CD4-positive, alpha-beta T cell treated with Interleukin-10 for 1 hour (primary cell): ENCODE measurements around the gene RIT1.

Experiments used
- DNase-seq: peaks from one replicate; pipeline ENCODE4 v3.0.0-alpha.2; 2020

Gene RIT1

GRCh38 chr1:155890251-155890650 is 20.9 kb downstream of the RIT1 start:
- DNase-seq = no peak

- DNase-seq = no peak
These were observed 21.6 kb downstream of the RIT1 start for GRCh38 chr1:155889566-155889965.

GRCh38 chr1:155888481-155888880 is 22.7 kb downstream of the RIT1 start:
- DNase-seq = no peak

GRCh38 chr1:155884982-155885381 is 26.2 kb downstream of the RIT1 start:
- DNase-seq = no peak

GRCh38 chr1:155884031-155884960 is 26.9 kb downstream of the RIT1 start:
- no peak for DNase-seq

- no peak for DNase-seq
These were observed 28.4 kb downstream of the RIT1 start for GRCh38 chr1:155882766-155883165.

- no peak for DNase-seq
These were observed 28.9 kb downstream of the RIT1 start for GRCh38 chr1:155882235-155882634.

GRCh38 chr1:155880950-155881349 is 30.2 kb downstream of the RIT1 start:
- no peak for DNase-seq

GRCh38 chr1:155880251-155880650 is 30.9 kb downstream of the RIT1 start:
- DNase-seq = no peak

GRCh38 chr1:155877945-155878344 is 33.2 kb downstream of the RIT1 start:
- DNase-seq = no peak

- no peak for DNase-seq
These were observed 37.3 kb downstream of the RIT1 start for GRCh38 chr1:155873860-155874259.

- no peak for DNase-seq
These were observed 38.6 kb downstream of the RIT1 start for GRCh38 chr1:155872527-155872926.

GRCh38 chr1:155871390-155871789 is 39.8 kb downstream of the RIT1 start:
- DNase-seq = no peak

GRCh38 chr1:155867766-155868165 is 43.4 kb downstream of the RIT1 start:
- no peak for DNase-seq

GRCh38 chr1:155864393-155864792 is 46.8 kb downstream of the RIT1 start:
- DNase-seq = no peak

- no peak for DNase-seq
These were observed 49.3 kb downstream of the RIT1 start for GRCh38 chr1:155861896-155862295.

- DNase-seq = no peak
These were observed 50.1 kb downstream of the RIT1 start for GRCh38 chr1:155860970-155861510.

GRCh38 chr1:155859881-155860871 is 51.0 kb downstream of the RIT1 start:
- DNase-seq = peak; percentile 86

- DNase-seq = peak; percentile 96
These were observed 51.8 kb downstream of the RIT1 start, which contains the start of gene SYT11 for GRCh38 chr1:155859234-155859829. Gene SYT11 (plus strand): TSS chr1:155859567. CDS start chr1:155859762, 195 bp downstream.

- no peak for DNase-seq
These were observed 52.3 kb downstream of the RIT1 start for GRCh38 chr1:155858800-155859233.

- DNase-seq = peak; percentile 92
These were observed 53.9 kb downstream of the RIT1 start, which contains the start of gene GON4L for GRCh38 chr1:155856975-155857930. Gene GON4L (minus strand): TSS chr1:155857214. CDS start chr1:155853780, 3,434 bp downstream.
